ENCODE data around the gene ZNF382.

DNA sequence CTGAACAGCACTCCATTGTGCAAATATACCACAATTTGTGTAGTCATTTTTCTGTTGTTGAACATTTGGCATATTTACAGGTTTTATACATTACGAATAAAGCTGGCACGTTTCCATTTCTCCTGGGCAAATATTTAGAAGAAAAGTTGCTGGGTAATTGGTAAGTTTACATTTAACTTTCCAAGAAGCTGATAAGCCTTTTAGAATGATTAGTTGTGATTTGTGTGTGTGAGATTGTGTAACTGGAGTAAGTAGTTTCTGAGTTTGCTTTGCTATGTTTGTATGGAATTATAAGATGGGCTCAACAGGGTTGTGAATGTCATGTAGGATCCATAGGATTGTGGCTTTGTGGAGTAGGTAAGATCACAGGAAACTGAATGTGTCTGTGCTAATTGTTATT lies 30.4 kb upstream of the ZNF382 start:
- no peak for TF ChIP-seq CTCF (conservative IDR thresholded peaks at IDR 0.05)
- no peak for TF ChIP-seq ZFX (IDR thresholded peaks at IDR 0.05)

Measured in C4-2B (cell line).